ENCODE data around the gene SIRT3. TPM values are rescaled to one million over a fixed set of nuclear protein-coding genes. Genes with fewer than 3 reads are reported as not detected.
"Not testable (repeated sequence)": the region's sequence is repeated elsewhere in the genome, so short reads cannot be mapped to it uniquely, and the experiment has no call there.

Gene SIRT3
- polyA plus RNA-seq, 4 donors: 15.9 to 46.7 (median 19.6) TPM

DNA sequence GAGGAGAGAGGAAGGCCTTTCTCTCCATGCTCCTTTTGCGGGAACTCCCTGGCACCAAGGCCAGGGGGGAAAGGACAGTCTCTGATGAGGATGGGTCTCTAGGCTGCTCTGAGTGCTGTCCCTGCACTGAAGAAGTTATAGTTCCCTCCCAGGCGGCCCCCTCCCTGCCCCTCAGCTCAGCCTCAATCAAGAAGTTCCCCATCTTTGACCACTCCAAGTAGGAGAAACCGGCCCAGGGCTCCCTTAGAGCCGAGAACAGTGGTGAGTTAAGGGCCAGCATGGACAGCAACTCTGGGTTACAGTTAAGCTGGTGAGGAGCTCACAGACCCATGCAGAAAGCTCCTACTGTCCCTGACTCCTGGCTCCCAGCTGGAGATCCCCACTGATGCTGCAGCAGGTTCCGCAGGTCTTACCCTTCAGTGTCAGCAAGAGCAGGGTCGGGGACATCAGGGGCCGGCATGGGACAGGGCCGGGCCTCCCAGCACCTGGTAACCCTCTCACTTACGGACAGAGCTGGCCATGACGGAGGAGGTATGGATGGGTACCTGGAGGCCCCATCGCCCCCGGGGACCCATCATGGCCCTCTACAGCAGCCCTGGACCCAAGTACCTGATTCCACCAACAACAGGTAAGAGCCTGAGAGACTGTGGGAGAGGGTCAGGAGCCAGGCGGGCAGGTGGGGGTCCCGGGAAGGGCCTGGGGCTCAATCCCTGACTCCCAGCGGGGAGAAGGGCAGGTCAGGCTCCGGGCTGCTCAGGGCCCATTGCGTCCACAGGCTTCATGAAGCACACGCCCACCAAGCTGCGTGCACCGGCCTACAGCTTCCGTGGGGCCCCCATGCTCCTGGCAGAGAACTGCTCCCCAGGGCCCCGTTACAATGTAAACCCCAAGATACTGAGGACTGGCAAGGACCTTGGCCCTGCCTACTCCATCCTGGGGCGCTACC is 39.1 kb downstream of the SIRT3 start:
- DNase-seq (no peak), FAIRE-seq (no peak)
- WGBS, 3 donors: 75 to 81% (median 78%) methylated on average over 23 of the region's 23 CpGs
- Histone ChIP-seq H3K36me3 (ENCODE audit: control insufficient read depth in 3 of 3, insufficient read depth in 2 of 3, low read depth in 1 of 3, low read length in 3 of 3) (peaks cover 0 to 22% (median 0%) of the 10 kb centered on the region in 3 donors), H3K27me3 (ENCODE audit: control insufficient read depth in 3 of 3, insufficient read depth in 3 of 3, low read length in 3 of 3) (no peaks in the 10 kb centered on the region), H3K4me3 (ENCODE audit: low read depth in 1 of 3, low read length in 3 of 3) (no peak overlapping the region), H3K27ac (ENCODE audit: low read depth in 1 of 3, low read length in 2 of 3) (no peak overlapping the region), H3K9me3 (ENCODE audit: control insufficient read depth in 2 of 2, insufficient read depth in 1 of 2, low read depth in 1 of 2, low read length in 1 of 2) (peaks cover 0 to 3% of the 10 kb centered on the region in 2 donors), H3K4me1 (ENCODE audit: control insufficient read depth in 3 of 3, insufficient read depth in 2 of 3, low read depth in 1 of 3, low read length in 2 of 3) (no peaks in the 10 kb centered on the region)

DNA sequence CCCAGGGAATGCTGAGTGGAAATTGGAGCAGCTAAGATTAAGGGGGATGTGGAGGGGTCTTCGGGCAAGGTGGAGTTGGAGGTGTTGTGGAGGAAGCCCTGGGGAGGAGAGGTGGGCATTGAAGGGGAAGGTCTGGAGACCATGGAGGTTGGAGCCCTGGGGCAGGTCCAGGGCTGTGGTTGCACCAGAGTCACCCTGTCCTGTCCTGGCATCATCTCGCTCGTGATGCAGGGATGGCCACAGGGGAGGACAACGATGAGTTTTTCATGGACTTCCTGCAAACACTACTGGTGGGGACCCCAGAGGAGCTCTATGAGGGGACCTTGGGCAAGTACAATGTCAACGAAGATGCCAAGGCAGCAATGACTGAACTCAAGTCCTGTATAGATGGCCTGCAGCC is 42.7 kb downstream of the SIRT3 start:
- not testable (repeated sequence) for H3K4me1 ChIP-seq (ENCODE audit: control insufficient read depth in 3 of 3, insufficient read depth in 2 of 3, low read depth in 1 of 3, low read length in 2 of 3); DNase-seq; FAIRE-seq; H3K36me3 ChIP-seq (ENCODE audit: control insufficient read depth in 3 of 3, insufficient read depth in 2 of 3, low read depth in 1 of 3, low read length in 3 of 3); H3K27ac ChIP-seq (ENCODE audit: low read depth in 1 of 3, low read length in 2 of 3); H3K27me3 ChIP-seq (ENCODE audit: control insufficient read depth in 3 of 3, insufficient read depth in 3 of 3, low read length in 3 of 3); H3K4me3 ChIP-seq (ENCODE audit: low read depth in 1 of 3, low read length in 3 of 3); H3K9me3 ChIP-seq (ENCODE audit: control insufficient read depth in 2 of 2, insufficient read depth in 1 of 2, low read depth in 1 of 2, low read length in 1 of 2)
- WGBS, 3 donors: 61 to 74% (median 72%) methylated on average over 5 of the region's 5 CpGs

DNA sequence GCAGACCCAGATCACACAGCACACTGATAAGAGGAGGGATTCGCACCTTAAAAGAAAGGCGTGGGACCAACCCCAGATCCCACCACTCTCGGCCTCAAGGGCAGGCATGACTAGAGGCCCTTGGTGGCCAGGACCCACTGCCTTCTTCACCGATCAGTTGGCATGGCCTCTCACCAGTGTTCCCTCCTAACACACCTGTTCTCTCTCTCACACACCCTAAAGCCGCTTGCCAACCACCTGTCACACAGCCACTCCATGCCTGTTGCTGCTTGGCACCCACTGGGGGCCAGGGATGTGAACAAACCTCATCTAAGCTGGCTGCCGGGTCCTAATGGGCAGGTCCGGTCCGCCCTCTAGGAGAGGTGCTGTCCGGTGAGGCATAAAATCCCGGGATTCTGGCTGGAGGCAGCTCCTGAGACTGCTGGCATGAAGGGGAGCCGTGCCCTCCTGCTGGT is 43.4 kb downstream of the SIRT3 start, which contains the start of gene SCGB1C1:
Gene SCGB1C1 (plus strand): TSS at position 405 of the 455 bp plus-strand sequence. CDS start 22 bp downstream, at position 427.
- FAIRE-seq; H3K9me3 ChIP-seq (ENCODE audit: control insufficient read depth in 2 of 2, insufficient read depth in 1 of 2, low read depth in 1 of 2, low read length in 1 of 2); H3K4me3 ChIP-seq (ENCODE audit: low read depth in 1 of 3, low read length in 3 of 3); H3K27me3 ChIP-seq (ENCODE audit: control insufficient read depth in 3 of 3, insufficient read depth in 3 of 3, low read length in 3 of 3); H3K27ac ChIP-seq (ENCODE audit: low read depth in 1 of 3, low read length in 2 of 3); H3K4me1 ChIP-seq (ENCODE audit: control insufficient read depth in 3 of 3, insufficient read depth in 2 of 3, low read depth in 1 of 3, low read length in 2 of 3); DNase-seq; H3K36me3 ChIP-seq (ENCODE audit: control insufficient read depth in 3 of 3, insufficient read depth in 2 of 3, low read depth in 1 of 3, low read length in 3 of 3): not testable (repeated sequence)
- 65 to 90% (median 74%) methylated on average over 3 to 7 of the region's 11 CpGs for WGBS, 3 donors

DNA sequence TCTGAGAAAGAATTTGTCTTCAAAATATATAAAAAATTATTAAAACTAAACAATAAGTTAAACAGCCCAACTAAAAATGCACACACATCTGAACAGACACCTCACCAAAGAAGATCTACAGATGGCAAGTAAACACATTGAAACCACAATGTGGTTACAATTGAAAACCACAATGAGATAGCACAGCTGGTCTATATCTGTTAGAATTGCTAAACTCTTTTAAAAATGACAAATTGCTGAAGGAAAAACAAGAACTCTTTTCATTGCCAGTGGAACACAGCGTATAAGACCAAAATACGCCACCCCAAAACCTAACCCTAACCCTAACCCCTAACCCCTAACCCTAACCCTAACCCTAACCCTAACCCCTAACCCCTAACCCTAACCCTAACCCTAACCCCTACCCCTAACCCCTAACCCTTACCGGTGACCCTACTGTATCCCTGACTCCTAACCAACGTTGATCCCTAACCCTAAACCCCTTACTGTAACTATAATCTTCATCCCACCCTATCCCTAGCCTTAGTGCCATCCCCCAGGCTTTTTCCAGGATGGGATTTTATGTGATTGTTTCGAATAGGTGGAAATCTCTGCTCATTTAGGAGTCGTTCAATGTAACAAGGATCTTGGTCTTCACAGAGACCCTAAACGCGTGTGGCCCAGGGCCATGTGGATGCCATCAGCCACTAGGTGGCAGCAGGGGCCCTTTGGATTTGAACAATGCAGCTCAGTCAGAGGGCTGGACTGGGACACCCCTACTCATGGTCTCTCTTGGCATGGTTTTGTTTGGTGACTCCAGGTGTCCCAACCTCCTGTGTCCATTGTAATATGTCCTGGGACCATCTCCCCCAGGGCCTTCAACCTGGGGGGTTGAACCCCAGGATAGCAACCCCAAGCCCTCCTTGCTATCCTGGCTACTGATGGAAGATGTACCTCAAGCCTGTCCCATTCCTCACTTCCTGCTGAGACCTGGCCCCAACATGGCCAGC is 44.4 kb downstream of the SIRT3 start:
- DNase-seq: not testable (repeated sequence)

DNA sequence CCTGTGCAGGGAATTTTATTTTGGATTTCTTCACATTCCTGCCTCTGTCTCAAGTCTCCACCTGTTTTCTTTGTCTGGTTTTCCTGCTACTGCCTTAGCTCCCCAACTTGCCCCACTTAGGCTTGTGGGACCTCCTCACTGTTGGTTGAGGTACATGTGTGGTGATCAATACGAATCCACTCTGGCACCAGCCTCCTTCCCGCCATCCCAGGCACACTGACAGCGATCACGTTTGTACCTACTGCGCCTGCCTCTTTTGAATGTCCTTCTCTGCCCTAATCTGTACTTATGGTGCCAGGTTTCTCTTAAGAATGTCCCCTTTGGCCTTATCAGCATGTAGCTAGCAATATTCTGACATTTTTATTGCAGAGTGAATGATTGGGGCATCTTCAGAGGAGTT is 45.6 kb downstream of the SIRT3 start:
- not testable (repeated sequence) for H3K4me1 ChIP-seq (ENCODE audit: control insufficient read depth in 3 of 3, insufficient read depth in 2 of 3, low read depth in 1 of 3, low read length in 2 of 3); H3K4me3 ChIP-seq (ENCODE audit: low read depth in 1 of 3, low read length in 3 of 3); FAIRE-seq; H3K9me3 ChIP-seq (ENCODE audit: control insufficient read depth in 2 of 2, insufficient read depth in 1 of 2, low read depth in 1 of 2, low read length in 1 of 2); H3K27ac ChIP-seq (ENCODE audit: low read depth in 1 of 3, low read length in 2 of 3); H3K36me3 ChIP-seq (ENCODE audit: control insufficient read depth in 3 of 3, insufficient read depth in 2 of 3, low read depth in 1 of 3, low read length in 3 of 3); DNase-seq; H3K27me3 ChIP-seq (ENCODE audit: control insufficient read depth in 3 of 3, insufficient read depth in 3 of 3, low read length in 3 of 3)
- 72 to 84% (median 78%) methylated on average over 5 of the region's 5 CpGs for WGBS, 3 donors

More for the DNA sequence above, 44.4 kb downstream of the SIRT3 start:
- WGBS, 3 donors: 25 to 53% (median 29%) methylated on average over 4 to 7 of the region's 8 CpGs
- not testable (repeated sequence) for H3K9me3 ChIP-seq (ENCODE audit: control insufficient read depth in 2 of 2, insufficient read depth in 1 of 2, low read depth in 1 of 2, low read length in 1 of 2); H3K27me3 ChIP-seq (ENCODE audit: control insufficient read depth in 3 of 3, insufficient read depth in 3 of 3, low read length in 3 of 3); H3K4me3 ChIP-seq (ENCODE audit: low read depth in 1 of 3, low read length in 3 of 3); H3K27ac ChIP-seq (ENCODE audit: low read depth in 1 of 3, low read length in 2 of 3); H3K36me3 ChIP-seq (ENCODE audit: control insufficient read depth in 3 of 3, insufficient read depth in 2 of 3, low read depth in 1 of 3, low read length in 3 of 3); H3K4me1 ChIP-seq (ENCODE audit: control insufficient read depth in 3 of 3, insufficient read depth in 2 of 3, low read depth in 1 of 3, low read length in 2 of 3)
- peak; percentile 49 for FAIRE-seq

DNA sequence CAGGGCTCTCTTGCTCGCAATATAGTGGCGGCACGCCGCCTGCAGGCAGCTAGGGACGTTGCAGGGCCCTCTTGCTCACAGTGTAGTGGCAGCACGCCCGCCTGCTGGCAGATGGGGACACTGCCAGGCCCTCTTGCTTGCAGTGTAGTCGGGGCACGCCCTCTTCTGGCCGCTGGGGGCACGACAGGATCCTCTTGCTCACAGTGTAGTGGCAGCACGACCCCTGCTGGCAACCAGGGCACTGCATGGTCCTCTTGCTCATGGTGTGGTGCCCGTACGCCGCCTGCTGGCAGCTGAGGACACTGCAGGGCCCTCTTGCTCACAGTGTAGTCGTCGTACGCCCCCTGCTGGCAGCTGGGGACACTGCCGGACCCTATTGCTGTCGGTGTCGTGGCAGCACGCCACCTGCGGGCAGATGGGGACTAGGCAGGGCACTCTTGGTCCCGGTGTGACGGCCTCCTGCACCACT is 46.3 kb downstream of the SIRT3 start:
- not testable (repeated sequence) for H3K27me3 ChIP-seq (ENCODE audit: control insufficient read depth in 3 of 3, insufficient read depth in 3 of 3, low read length in 3 of 3); H3K36me3 ChIP-seq (ENCODE audit: control insufficient read depth in 3 of 3, insufficient read depth in 2 of 3, low read depth in 1 of 3, low read length in 3 of 3); H3K4me1 ChIP-seq (ENCODE audit: control insufficient read depth in 3 of 3, insufficient read depth in 2 of 3, low read depth in 1 of 3, low read length in 2 of 3); DNase-seq; H3K27ac ChIP-seq (ENCODE audit: low read depth in 1 of 3, low read length in 2 of 3); H3K9me3 ChIP-seq (ENCODE audit: control insufficient read depth in 2 of 2, insufficient read depth in 1 of 2, low read depth in 1 of 2, low read length in 1 of 2); H3K4me3 ChIP-seq (ENCODE audit: low read depth in 1 of 3, low read length in 3 of 3); FAIRE-seq
- WGBS, 3 donors: 63 to 71% (median 69%) methylated on average over 10 of the region's 25 CpGs

DNA sequence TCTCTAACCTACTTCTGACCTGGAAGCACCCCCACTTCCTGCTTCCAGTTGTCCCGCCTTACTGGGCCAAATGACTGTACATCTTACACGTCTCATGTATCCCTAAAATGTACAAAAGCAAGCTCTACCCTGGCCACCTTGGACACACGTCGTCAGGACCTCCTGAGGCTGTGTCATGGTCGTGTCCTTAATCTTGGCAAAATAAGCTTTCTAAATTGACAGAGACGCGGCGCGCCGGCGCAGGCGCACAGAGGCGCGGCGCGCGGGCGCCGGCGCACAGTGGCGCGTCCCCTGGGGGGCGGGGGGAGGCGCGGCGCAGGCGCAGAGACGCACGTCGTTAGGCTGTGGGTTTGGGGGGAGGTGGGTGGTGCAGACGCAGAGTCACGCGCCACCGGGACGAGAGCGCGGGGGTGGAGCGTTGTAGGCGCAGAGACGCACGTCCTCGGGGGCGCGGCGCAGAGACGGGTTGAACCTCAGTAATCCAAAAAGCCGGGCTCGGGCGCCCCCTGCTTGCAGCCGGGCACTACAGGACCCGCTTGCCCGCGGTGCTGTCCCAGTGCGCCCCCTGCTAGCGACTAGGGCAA is 46.9 kb downstream of the SIRT3 start:
- not testable (repeated sequence) for H3K27me3 ChIP-seq (ENCODE audit: control insufficient read depth in 3 of 3, insufficient read depth in 3 of 3, low read length in 3 of 3); H3K4me3 ChIP-seq (ENCODE audit: low read depth in 1 of 3, low read length in 3 of 3); H3K9me3 ChIP-seq (ENCODE audit: control insufficient read depth in 2 of 2, insufficient read depth in 1 of 2, low read depth in 1 of 2, low read length in 1 of 2); H3K4me1 ChIP-seq (ENCODE audit: control insufficient read depth in 3 of 3, insufficient read depth in 2 of 3, low read depth in 1 of 3, low read length in 2 of 3); DNase-seq; H3K36me3 ChIP-seq (ENCODE audit: control insufficient read depth in 3 of 3, insufficient read depth in 2 of 3, low read depth in 1 of 3, low read length in 3 of 3); FAIRE-seq; H3K27ac ChIP-seq (ENCODE audit: low read depth in 1 of 3, low read length in 2 of 3)
- 84 to 90% (median 88%) methylated on average over 37 to 40 of the region's 55 CpGs for WGBS, 3 donors

DNA sequence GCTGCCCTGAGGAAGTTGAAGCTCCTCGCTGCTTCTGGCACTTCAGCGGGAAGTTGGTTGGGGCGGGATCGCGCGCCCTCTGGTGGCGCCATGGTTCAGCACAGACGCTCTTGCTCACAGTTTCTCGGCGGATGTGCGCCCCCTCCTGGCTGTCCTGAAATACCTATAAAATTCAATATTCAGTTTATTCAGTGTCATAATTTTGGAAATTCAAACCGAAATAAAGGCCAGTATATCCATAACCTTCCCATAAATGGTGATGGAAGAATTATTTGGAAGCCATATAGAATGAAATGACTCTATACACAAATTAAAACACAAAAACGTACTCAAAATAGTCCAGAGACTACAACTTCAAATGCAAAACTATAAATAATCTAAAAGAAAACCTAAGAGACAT is 55.9 kb downstream of the SIRT3 start:
- not testable (repeated sequence) for FAIRE-seq; H3K27ac ChIP-seq (ENCODE audit: low read depth in 1 of 3, low read length in 2 of 3); H3K9me3 ChIP-seq (ENCODE audit: control insufficient read depth in 2 of 2, insufficient read depth in 1 of 2, low read depth in 1 of 2, low read length in 1 of 2); DNase-seq; H3K4me1 ChIP-seq (ENCODE audit: control insufficient read depth in 3 of 3, insufficient read depth in 2 of 3, low read depth in 1 of 3, low read length in 2 of 3); H3K27me3 ChIP-seq (ENCODE audit: control insufficient read depth in 3 of 3, insufficient read depth in 3 of 3, low read length in 3 of 3); H3K36me3 ChIP-seq (ENCODE audit: control insufficient read depth in 3 of 3, insufficient read depth in 2 of 3, low read depth in 1 of 3, low read length in 3 of 3); H3K4me3 ChIP-seq (ENCODE audit: low read depth in 1 of 3, low read length in 3 of 3)
- WGBS, 3 donors: 0% methylated on average over 1 of the region's 13 CpGs; no CpG with 5 or more reads in 1 of the 3 donors
